Measurements from ENCODE around the gene TTC16. TPM values are rescaled to one million over a fixed set of nuclear protein-coding genes. Genes with fewer than 3 reads are reported as not detected.

The TTC16 gene
- total and polyA plus RNA-seq, 2 donors (not counting 3 experiments of a cell fraction or from before 2014, with no cell fraction given): not detected

DNA sequence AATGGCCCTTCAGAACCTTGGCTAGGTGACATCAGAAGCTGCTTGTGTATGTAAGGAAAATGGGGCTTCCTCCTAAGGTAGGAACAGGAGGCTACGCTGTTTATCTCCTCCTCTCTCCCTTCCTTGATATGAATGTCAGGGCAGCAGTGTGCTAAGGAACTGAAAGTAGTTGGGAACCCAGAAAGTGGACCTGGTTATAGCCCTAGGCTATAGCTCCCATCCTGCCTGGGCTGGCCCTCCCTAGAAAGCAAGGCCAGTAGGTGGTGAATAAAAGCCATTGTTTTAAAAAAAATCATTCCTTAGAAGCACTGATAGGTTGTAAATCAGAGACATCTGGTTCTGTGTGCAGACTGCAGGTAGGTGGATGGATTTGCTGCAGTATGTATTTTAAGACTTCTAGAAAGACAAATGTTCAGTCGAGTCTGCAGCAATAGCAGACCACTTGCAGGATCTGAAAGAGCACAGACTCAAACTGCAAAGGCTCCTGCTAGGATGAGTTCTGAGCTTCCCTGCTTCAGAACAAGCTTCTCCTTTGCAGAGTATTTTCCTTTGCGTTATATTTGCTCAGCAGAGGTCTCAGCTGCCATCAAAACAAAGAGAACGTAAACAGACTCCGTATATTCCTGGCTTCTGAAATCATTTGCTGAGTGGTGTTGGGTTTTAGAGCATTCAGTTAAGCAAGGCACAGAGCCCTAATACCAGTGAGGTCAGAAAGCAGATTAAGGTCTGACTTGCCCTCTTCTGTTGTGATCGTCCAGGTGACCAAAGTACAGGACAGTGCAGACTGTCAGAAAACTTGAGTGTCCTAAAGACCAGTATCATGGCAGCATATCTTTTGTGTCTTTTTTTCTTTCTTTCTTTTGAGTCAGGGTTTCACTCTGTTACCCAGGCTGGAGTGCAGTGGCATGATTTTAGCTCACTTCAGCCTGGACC, 29.2 kb upstream of the TTC16 start:
- Histone ChIP-seq H3K9me3 (replicated peaks; ENCODE audit: control insufficient read depth, insufficient read depth, low read length) (no peaks in the 10 kb centered on the region), H3K36me3 (ENCODE audit: control insufficient read depth in 2 of 2, extremely low read depth in 1 of 2, insufficient read depth in 2 of 2, low read length in 2 of 2) (peaks cover 0 to 38% of the 10 kb centered on the region in 2 experiments), H3K4me1 (ENCODE audit: control insufficient read depth, extremely low read depth, insufficient read depth, low read length) (no peaks in the 10 kb centered on the region), H3K9ac (replicated peaks; ENCODE audit: extremely low read depth, insufficient read depth, low read length) (no peak overlapping the region), H2AFZ (ENCODE audit: low read depth, low read length) (no peak overlapping the region), H3K4me3 (replicated peaks in 1 of 3; ENCODE audit: insufficient read depth in 1 of 3, low read depth in 1 of 3, low read length in 3 of 3) (no peak overlapping the region), H3K27ac (ENCODE audit: insufficient read depth, low read depth, low read length) (no peak overlapping the region), H3K9me1 (replicated peaks; ENCODE audit: control insufficient read depth, extremely low read depth, insufficient read depth, low read length) (no peaks in the 10 kb centered on the region), H3K4me2 (ENCODE audit: insufficient read depth, low read length) (no peak overlapping the region), H3K79me2 (ENCODE audit: control insufficient read depth, insufficient read depth, low read length) (no peaks in the 10 kb centered on the region), H3K27me3 (ENCODE audit: control insufficient read depth in 2 of 2, insufficient read depth in 2 of 2, low read length in 2 of 2) (no peaks in the 10 kb centered on the region), H4K20me1 (replicated peaks; ENCODE audit: control insufficient read depth, extremely low read depth, insufficient read depth, low read length) (no peaks in the 10 kb centered on the region)
- dilution Hi-C loops (cut with MboI; ENCODE audit: extremely low pct_ligation_motif_present, low sequenced_read_pairs) (no loop called here), intact Hi-C loops (cut with micrococcal nuclease) (no loop called here)
- DNase-seq (ENCODE audit: low read depth, low spot score) (no peak), FAIRE-seq (no peak)
- ChIA-PET POLR2A (no interaction called here), CTCF (interaction anchor here (0.6 to 1.9 kb wide), 4 partner anchors 12 to 146 kb away, joined by 3 to 5 read pairs (median 3); partner anchors contain the start of gene TOR2A)
- TF ChIP-seq POLR2AphosphoS5 (IDR thresholded peaks at IDR 0.05; ENCODE audit: insufficient read depth, low read depth, low read length) (no peak), FOS (IDR thresholded peaks at IDR 0.05; ENCODE audit: borderline replicate concordance, insufficient read depth, low read length) (no peak), JUN (IDR thresholded peaks at IDR 0.05; ENCODE audit: borderline replicate concordance, insufficient read depth, insufficient read length, low read depth) (no peak), MYC (IDR thresholded peaks at IDR 0.05; ENCODE audit: low read depth, low read length) (no peak), GATA2 (IDR thresholded peaks at IDR 0.05; ENCODE audit: insufficient read depth, insufficient read length, low read depth, low read length) (no peak), EZH2 (IDR thresholded peaks at IDR 0.05; ENCODE audit: borderline replicate concordance, low read depth, low read length, severe bottlenecking) (no peak), POLR2A (IDR thresholded peaks at IDR 0.05; ENCODE audit: low read depth, low read length) (no peak)
- TF ChIP-seq, protein P1, sequence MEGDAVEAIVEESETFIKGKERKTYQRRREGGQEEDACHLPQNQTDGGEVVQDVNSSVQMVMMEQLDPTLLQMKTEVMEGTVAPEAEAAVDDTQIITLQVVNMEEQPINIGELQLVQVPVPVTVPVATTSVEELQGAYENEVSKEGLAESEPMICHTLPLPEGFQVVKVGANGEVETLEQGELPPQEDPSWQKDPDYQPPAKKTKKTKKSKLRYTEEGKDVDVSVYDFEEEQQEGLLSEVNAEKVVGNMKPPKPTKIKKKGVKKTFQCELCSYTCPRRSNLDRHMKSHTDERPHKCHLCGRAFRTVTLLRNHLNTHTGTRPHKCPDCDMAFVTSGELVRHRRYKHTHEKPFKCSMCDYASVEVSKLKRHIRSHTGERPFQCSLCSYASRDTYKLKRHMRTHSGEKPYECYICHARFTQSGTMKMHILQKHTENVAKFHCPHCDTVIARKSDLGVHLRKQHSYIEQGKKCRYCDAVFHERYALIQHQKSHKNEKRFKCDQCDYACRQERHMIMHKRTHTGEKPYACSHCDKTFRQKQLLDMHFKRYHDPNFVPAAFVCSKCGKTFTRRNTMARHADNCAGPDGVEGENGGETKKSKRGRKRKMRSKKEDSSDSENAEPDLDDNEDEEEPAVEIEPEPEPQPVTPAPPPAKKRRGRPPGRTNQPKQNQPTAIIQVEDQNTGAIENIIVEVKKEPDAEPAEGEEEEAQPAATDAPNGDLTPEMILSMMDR (IDR thresholded peaks at IDR 0.05; ENCODE audit: extremely low read depth in 1 of 2, insufficient read depth in 1 of 2, low read depth in 1 of 2, low read length in 2 of 2): no peak
- TF ChIP-seq, protein P2, sequence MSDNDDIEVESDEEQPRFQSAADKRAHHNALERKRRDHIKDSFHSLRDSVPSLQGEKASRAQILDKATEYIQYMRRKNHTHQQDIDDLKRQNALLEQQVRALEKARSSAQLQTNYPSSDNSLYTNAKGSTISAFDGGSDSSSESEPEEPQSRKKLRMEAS (IDR thresholded peaks at IDR 0.05; ENCODE audit: insufficient read depth, insufficient read length): no peak
- BruUV-seq (replicated peaks): no TSS peak
